GM18499 (cell line): Measurements from ENCODE around the gene OTOS.

ENCODE experiments used
- ATAC-seq: cut with Tn5 transposase; IDR thresholded peaks from one replicate; pipeline ENCODE4 v1.9.1; 2021; ENCODE audit warnings: moderate number of reproducible peaks; ENCODE audit not compliant: insufficient read depth, unreplicated experiment

OTOS gene

GRCh38 chr2:240168546-240169361 is 28.3 kb upstream of the OTOS start:
- no peak for ATAC-seq

DNA sequence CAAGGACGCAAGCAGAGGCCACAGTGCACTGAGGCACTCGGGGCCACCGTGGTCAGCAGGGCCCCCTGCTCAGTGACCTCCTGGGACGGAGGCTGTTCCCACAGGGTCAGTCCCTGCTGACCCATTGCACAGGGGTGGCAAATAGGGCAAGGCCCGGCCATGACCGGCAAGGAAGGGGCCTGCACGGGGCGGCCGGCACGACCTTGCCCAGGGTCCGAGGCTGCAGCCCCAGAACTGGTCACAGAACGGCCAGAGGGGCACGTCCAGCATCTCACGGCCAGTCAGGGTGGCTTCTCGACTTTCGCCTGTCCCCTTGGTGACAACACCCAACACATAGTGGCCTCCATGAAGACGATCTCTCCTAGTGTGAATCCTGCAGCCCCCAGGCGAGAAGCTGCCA is 27.6 kb upstream of the OTOS start:
- no peak for ATAC-seq

DNA sequence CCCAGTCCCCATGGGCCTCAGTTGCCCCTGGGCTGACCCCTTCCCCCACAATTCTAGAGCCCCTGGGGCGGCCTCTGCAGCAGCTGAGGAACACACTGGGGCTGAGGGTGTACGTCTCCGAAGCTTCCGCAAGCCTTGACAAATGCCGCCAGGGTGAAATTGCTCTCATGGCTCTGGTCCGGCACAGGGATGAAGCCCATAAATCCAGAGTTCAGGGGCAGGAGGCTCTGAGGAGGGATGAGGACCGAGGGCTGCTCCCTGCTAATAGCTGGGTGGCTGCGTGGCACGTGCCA is 27.1 kb upstream of the OTOS start:
- ATAC-seq, result no peak

GRCh38 chr2:240166761-240167587 is 26.5 kb upstream of the OTOS start:
- ATAC-seq, result no peak

DNA sequence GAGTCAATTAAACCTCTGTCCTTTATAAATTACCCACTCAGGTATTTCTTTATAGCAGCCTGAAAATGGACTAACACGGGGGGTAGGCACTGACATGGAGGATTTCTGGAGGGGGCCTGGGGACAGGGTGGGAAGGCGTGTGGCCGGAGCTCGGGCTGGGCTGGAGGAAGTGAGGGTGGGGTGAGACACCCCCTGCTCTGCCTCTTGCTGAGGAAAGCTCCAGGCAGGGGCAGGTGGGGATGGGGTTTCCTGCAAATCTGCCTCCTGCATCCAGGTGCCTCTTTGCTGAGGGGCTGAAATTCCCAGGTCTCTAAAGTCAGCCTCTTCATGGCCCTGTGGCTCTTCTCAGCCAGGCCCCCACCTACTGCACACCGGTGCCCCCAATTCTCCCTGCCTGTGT is 25.7 kb upstream of the OTOS start:
- no peak for ATAC-seq

DNA sequence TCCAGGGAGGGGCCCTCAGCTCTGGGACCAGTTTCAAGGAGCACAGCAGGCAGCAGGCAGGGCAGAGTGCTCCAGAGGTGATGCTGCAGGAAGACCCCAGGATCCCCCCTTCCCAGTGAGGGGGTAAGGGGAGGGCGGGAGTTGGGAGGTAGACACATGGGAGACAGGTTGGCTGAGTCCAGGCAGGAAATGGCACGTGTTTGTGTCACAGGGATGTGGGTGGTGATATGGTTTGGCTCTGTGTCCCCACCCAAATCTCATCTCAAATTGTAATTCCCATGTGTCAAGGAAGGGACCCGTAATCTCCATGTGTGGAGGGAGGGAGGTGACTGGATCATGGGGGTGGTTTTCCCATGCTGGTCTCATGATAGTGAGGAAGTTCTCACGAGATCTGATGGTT is 25.2 kb upstream of the OTOS start:
- no peak for ATAC-seq

- ATAC-seq, result no peak
These were observed 24.6 kb upstream of the OTOS start for GRCh38 chr2:240165034-240165433.

DNA sequence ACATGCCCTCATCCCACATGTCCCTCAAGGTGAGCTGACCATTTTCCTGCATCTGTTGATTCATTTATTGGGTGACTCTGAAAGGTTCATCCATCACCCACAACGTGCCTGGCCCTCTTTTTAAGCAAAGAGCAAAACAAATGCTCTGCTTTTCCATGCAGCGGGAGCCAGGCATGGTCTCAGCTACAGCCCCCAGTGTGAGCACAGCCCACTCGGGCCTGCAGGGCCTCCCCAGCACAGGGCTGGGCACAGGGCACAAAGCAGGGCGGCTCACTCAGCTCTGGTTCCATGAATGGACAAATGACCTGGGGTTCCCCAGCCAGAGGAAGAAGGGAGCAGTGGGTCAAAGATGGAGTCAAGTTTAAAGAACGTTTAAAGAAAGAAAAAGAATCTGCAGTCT is 24.1 kb upstream of the OTOS start:
- no peak for ATAC-seq

DNA sequence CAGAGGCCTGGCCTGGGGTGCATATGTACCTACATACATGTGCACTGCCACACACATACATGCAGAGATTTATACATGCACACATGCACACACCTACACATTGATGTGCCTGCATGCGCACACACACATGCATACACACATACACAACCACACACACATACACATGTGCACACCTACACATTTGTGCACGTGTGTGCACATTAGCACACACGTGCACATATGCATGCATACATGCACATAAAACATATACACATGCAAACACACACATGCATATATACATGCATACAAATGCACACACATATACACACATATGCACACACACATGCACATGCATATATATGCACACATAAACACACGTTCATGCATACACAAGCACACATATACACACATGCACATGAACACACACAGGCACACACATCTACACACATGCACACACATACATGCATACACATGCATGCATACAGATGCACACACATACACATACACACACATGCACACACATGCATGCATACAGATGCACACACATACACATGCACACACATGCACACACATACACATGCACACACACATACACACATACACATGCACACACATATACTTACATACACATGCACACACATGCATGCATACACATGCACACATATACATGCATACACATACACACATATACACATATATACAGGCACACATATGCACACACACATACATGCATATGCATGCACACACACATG is 23.6 kb upstream of the OTOS start:
- no peak for ATAC-seq

DNA sequence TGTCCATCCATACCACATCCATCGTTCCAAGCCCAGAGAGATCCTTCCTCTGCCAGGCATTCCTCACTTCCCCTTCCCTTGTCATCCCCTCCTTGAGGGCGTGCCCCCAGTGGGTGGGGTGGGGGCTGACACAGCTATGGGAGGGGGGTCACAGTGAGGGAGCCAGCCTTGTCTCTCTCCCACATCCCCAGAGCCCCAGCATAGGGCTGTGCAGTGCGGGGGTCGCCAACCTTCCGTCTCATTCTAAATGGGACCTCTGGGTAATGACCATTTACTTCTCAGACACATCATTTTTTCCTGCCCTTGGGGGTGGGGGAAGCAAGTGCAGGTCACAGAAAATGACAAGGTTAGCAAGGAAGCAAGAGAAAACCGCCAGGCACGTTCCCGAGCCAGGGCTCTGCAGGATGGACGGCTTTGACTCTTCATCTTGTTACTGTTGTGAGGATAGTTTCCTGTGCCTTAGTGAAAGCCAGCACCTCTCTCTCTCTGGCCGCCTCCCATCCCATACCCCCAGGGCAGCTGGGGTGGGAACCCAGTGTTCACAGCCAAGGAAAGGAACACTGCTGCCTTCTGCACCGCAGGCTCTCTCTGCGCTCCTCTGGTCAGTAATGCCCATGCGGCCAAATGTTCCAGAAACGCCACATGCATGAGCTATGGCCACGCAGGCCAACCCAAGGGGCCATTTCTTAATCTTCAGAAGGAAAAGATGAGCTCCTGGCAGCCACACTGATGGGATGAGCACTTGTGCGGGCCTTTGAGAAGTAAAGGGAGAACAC is 22.7 kb upstream of the OTOS start:
- no peak for ATAC-seq

GRCh38 chr2:240162531-240162930 is 22.1 kb upstream of the OTOS start:
- no peak for ATAC-seq

GRCh38 chr2:240162032-240162431 is 21.6 kb upstream of the OTOS start:
- no peak for ATAC-seq

GRCh38 chr2:240161087-240161750 is 20.8 kb upstream of the OTOS start:
- ATAC-seq, result no peak

DNA sequence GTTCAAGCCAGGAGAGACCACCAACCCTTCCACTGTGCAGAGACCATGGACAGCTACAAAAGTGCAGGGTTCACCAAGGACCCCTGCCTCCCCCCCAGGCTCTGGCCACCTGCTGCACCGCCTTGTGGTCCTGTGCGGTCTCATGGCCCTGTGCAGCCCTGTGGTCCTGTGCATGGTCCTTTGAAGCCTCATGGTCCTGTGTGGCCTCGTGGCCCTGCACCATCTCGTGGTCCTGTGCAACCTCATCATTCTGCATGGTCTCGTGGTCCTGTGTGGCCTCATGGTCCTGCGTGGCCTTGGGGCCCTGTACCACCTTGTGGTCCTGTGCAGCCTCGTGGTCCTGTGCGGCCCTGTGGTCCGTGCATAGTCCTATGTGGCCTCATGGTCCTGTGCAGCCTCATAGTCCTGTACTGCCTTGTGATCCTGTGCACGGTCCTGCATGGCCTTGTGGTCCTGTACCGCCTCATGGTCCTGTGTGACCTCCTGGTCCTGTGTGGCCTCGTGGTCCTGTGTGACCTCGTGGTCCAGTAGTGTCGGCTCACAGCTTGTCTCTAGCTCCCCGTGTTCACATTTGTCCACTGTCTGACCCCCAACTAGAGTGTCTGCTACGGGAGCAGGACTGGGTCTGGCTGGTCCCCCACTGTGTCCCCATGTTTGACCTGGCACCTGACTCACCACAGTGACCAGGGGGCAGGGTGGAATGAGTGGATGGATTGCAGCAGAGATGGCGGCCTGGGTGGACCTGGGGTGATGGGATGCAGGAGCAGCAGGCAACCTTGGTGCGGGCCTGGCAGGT is 20.0 kb upstream of the OTOS start:
- ATAC-seq, result no peak

DNA sequence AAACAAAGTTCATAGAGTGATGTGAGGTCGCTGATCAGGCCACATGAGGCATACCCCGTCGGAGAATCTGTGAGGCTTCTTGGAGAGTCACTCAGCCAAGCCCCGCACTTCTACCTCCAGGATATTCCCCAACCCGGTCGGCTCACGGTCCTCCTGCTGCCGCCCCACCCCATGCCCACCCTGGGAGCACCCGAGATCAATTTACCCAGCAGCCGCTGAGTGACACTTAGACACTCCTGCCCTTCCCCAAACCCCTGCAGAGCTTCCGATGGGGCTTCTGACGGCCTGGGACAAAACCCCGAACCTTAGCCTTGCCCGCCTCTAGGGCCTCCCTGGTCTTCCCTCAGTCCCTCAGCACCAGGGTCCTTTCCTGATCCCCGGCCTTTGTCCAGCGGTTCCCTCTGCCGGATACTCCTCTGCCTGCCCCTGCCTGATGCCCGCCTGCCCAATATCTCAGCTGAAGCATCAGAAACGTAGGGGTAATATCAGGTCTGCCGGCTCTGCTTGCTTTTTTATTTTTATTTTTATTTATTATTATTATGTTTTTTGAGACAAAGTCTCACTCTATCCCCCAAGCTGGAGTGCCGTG is 18.9 kb upstream of the OTOS start:
- no peak for ATAC-seq

GRCh38 chr2:240157147-240157470 is 16.7 kb upstream of the OTOS start:
- no peak for ATAC-seq

DNA sequence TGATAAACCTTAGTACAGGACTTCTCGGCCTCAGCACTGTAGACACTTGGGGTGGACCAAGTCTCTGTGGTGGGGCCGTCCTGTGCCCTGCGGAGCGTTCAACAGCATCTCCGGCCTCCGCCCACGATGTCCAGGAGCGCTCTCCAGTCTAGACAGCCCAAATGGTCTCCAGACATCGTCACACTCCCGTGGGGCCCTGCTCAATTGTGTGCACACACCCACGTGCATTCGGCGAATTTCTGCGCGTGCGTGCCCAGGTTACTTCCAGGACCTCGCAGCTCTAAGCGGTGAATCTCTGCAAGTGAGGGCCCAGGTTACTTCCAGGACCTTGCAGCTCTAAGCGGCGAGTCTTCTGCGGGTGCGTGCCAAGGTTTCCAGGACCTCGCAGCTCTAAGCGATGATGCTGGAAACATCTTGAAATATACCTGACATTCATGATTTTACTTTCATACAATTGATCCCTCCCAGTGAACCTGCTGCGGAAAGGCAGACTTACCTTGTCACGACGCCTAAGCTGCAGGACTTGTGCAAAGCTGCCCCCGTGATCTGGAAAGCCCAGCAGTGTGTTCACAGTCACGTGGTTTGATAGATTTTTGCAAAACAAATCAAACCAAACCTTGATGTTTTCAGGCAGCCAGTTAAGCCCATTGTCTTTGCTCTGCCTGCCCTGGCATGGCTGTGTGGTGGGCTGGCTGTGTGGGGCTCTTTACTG is 16.1 kb upstream of the OTOS start:
- ATAC-seq, result no peak

DNA sequence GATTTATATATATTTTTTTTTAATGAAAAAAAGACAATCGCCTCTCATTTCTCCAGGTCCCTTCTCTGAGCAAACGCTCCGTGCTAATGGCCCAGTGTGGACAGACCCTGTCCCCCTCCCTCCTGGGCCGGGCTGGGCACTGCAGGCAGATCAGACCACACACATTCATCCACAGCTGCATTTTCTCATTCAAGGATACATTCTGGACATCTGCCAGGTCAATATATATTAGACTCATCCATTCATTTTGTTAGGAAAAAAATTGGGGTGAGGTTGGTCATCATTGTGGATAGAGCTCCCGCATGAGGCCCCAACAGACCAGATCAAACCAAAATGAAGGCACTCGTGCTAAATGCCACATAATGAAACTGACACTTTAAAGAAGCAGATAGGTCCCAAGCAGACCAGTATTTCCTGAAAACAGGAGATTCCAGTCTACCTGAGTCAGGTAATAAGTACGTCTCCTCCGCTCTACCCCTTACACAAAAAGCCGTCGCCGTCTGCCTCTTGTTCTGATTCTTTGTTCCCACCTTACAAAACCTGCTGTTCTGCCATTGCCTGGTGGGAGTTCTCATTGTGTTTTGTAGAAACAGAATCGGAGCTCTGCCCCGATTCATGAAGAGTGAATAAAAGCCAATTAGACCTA is 15.4 kb upstream of the OTOS start:
- no peak for ATAC-seq
